Fibroblast of skin of abdomen (primary cell): ENCODE measurements around the gene MYO16.
A peak's percentile ranks its signal among the peaks of the same experiment; 100 is the strongest.
"Not testable (repeated sequence)": the region's sequence is repeated elsewhere in the genome, so short reads cannot be mapped to it uniquely, and the experiment has no call there.

Experiments used
- DNase-seq: peaks from one replicate; pipeline ENCODE4 v3.0.0-alpha.2; 2013

Gene MYO16

GRCh38 chr13:109204657-109205056 is 575.2 kb downstream of the MYO16 start:
- no peak for DNase-seq

DNA sequence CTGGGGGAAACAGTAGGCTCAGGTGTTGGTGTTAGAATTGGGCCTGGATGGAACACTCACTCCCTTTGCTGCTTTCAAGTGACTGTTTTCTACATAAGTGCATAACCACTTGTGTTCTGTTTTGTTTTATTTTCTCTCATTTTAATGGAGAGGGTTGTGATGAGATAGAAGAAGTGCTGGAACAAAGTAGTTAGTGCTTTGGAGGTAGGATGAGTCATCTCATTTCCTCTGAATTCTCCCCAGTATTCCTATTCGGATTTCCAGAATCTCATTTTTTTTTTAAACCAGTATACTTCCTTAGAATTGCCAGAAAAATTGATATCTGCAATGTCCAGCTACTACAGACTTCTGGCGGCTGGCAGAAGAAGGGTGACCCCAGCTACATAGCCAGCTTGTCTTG is 575.9 kb downstream of the MYO16 start:
- no peak for DNase-seq

DNA sequence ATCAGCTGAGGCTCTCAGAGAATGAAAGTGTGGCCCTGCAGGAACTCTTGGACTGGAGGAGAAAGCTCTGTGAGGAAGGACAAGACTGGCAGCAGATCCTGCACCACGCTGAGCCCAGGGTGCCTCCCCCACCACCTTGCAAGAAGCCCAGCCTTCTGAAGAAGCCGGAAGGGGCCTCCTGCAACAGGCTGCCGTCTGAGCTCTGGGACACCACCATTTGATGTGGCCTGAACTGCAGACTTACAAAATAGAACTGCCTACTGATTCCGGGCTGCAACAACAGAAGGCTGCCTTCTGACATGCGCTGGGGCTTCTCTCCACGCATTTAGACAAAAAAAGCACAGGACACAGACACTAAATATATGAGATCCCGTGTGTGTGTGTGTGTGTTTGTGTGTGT is 577.2 kb downstream of the MYO16 start:
- DNase-seq = no peak

DNA sequence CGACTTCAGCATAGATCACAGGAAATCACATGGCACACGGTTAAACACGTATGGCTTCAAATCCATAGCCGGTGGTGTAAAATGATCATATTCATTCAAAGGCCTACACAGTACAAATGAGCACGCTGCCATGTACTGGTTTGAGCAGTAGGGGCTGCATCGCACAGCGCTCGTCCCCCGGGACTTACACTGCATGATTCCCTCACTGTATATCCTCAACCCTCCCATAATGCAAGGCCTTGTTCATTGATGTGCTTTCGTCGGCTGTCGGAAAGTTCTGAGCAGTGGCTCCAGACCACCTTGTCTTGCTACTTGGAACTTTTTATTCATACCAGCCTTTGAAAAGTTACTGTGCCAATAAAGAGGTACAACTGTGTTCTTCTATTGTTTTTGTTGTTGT is 578.2 kb downstream of the MYO16 start:
- no peak for DNase-seq

DNA sequence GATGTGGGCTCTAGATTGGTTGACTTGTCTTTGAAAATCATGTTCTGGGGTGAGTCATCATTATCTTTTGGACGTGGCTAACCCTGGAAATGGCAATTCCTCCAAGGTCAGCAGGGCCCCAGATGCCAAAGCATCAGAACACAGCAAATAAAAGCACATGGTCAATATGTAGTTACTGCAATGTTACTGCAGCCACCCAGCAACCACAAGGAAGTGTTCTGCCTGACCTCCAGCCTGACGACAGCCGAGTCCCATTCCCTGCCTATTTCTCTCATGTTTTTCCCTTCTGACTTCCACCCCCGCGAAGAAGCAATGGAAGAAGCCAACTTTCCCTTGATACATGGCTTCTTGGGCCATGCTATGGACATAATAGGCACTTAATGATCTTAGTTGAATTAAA is 579.1 kb downstream of the MYO16 start:
- no peak for DNase-seq

DNA sequence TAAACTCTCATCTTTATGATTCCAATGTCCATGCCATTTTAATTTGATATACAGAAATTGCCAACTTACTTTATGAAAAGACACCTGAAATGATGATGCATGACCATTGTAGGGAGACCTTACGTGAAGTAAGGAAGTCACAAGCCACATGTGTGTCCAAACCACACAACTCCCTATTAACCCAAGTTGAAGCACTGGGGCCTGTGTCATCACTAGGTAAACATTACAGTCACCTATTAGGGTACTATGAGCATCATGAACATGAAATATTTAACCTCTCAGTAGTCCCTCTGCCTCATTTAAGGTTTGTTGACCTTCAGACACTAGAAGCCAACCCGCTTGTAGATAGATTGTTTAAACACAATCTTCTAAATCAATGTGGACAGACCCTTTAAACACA is 580.1 kb downstream of the MYO16 start:
- DNase-seq = no peak

DNA sequence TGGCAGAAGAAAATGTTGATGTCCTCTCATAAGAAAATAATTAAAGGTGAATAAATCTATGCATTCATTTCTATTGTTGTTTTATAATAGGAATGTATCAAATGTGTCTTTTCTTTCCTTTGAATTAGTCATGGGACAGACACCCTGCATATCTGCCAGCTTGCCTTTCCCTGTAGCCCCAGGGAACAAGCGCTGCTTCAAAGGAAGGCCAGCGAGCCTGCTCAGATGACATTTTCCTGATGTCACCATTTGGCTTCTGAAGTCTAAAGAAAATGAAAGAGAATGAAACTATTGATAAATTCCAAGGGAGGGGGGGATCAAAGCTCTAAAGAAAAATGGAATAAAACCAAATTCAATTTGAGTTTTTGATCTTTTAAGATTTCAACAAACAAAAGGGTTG is 582.2 kb downstream of the MYO16 start:
- DNase-seq = peak; percentile 20

DNA sequence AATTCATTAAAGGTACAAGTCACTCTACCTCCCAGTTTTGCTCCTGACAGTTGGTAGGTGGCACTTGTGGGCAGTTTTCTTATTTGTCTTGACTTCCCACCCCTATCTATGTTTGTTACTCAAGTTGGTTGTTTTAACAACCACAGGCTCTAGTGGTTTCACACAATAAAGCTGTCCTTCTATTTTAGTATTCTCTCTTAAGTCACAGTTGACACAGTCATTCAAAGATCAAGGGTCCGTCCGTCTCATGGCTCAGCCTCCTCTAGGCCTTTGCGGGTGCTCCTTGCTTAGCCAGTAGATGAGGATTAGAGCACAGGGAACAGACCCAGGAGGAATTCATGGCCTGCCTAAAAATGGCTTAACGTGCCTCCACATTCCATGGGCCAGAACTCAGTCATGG is 583.2 kb downstream of the MYO16 start:
- no peak for DNase-seq

GRCh38 chr13:109213714-109214113 is 584.3 kb downstream of the MYO16 start:
- no peak for DNase-seq

DNA sequence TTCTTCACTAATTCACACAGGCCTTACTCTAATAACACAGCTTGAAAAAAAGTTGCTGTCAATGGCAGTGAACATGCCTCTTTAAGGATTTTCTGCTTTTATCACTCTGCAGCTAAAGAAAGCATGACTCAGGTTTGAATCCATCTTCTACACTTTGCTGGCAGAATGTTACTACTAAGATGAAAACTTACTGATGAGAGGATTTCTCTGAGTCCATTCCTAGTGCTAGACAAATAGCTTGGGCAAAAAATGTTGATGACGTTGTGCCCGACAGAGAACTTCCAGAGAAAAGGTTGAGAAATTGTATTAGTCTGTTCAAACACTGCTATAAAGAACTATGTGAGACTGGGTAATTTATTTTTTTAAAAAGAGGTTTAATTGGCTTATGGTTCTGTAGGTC is 585.0 kb downstream of the MYO16 start:
- DNase-seq = no peak

DNA sequence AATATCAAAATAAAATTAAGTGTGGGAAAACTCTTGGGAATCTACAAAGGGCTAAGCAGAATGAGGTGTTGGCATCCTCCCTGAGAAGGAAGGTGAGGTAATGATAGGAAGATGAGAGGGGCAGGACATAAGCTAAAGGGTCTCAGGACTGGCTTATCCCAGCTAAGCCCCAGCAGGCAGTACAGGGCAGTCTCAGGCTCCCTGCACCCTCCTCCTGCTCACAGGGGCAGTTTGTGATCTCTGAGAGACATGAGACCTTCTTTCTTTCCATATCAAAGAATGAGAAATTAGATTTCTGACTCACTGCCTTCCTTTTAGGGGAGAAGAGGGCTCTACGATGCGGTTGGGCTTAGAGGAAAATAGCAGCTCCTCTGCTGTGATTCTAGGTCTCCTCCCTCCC is 586.0 kb downstream of the MYO16 start:
- DNase-seq = no peak

- DNase-seq = not testable (repeated sequence)
Measured at GRCh38 chr13:109217510-109217909, 588.1 kb downstream of the MYO16 start.

GRCh38 chr13:109220631-109221030 is 591.2 kb downstream of the MYO16 start:
- DNase-seq = no peak

- DNase-seq = no peak
Measured at GRCh38 chr13:109224033-109224432, 594.6 kb downstream of the MYO16 start.

GRCh38 chr13:109226631-109227030 is 597.2 kb downstream of the MYO16 start:
- DNase-seq = no peak

DNA sequence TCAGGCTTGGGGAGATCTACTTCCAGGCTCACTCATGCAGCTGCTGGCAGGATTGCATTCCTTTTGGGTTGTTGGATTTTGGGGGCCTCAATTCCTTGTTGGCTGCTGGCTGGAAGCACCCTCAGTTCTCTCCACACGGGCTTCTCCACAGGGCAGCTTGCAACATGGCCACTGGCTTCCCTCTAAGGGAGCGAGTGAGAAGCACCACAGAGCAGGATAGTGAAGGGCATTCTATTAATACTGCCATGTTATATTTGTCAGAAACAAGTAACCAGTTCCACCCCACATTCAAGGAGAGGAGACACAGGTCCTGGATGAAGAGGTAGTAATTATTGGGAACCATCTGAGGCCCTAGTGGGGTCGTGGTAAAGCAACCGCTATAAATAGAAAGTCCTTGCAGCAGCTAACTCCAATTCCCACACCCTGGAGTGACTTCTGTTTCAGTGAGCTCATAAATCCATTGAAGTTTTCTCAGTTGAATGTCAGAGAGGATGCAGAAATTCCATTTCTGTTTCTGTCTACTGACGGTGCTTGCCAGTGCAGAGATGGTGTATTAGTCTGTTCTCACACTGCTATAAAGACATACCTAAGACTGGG is 598.0 kb downstream of the MYO16 start:
- DNase-seq = no peak

DNA sequence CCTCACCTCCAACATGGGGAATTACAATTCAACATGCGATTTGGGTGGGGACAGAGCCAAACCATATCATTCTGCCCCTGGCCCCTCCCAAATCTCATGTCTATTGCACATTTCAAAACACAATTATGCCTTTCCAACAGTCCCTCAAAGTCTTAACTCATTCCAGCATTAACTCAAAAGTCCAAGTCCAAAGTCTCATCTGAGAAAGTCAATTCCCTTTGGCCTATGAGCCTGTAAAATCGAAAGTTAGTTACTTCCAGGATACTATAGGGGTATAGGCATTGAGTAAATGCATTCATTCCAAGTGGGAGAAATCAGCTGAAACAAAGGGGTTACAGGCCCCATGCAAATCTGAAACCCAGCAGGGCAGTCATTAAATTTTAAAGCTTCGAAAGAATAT is 598.8 kb downstream of the MYO16 start:
- DNase-seq = no peak

DNA sequence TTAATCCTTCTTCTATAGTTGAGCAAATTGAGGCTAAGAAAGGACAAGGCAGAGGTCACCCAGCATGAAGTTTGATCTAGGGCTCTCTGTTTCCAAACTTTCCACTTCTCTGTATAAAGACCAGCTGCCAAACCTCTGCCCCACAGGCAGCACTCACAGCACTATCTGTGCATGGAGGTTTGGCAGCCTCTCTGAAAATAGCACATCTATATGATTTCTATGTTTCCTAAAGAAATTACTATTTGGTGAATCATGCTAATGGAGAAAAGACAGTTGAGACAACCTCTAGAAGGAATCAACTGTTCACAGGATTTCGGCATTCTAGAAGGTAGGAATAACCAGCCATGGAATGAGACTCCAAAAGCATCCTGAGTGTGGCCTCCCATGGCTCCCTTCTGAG is 602.5 kb downstream of the MYO16 start:
- peak; percentile 68 for DNase-seq

DNA sequence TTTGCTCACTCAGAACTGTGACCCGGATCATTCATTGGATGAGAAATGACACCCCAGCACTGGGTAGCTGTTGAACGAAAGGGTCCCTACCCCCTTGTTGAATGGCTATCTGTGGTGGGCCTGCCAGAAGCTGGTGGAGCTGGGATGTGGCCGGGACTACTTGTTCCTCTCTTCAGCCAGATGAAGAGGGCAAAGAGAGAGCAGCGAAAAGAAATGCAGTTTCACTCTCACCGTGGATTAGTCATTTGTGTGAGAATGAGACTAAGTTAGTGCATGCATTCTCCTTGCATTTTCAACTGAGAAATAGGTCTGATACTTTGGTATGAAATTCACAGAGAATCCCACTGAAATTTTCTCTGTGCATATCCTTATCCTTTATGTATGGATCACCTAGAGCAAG is 603.9 kb downstream of the MYO16 start:
- DNase-seq = no peak

GRCh38 chr13:109235901-109236300 is 606.5 kb downstream of the MYO16 start:
- no peak for DNase-seq

DNA sequence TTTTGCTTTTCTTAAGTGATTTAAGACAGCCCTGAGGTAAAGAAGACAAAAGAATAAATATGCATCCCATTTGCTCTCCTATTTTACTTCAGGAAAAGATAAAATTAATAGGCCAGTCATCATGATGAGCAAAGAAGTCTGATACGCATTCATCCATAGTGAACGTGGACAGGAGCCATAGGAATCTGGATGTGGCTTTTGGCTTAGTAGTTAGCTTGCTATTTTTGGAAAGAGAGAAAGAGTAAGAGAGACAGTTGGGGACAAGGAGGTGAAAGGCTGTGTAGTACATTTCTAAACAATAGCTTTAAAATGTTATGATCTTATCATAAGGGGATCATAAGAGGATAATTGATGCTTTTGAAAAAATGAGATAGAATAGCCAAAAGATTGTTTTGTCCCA is 611.7 kb downstream of the MYO16 start:
- peak; percentile 33 for DNase-seq

DNA sequence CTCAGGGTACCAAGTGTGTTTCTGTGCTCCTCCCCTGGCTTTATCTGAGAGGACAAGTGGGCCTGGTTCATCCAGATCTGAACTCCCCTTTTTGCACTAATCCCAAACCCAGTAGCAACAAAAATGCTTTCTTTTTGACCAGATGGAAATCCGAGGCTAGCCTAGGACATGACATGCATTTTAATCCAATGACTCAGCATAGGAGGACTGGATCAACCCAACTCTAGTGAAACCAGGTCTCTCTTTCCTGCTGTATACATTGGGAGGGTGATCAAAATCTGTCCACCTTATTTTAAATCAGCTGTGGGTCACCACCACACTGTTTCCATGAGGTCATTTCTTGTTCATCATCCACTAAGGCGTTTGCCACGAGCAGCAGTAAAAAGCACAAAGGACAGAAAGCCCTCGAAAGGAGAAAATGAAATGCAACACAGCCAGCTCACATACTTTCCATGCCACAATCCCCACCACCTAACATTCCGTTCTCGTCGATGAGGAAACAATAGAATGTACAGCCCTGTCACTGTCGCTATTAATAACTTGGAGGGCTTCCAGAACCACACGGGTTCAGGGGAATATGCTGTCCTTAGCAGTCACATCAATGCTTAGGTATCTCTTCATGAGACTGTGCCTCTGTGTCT is 614.0 kb downstream of the MYO16 start:
- DNase-seq = peak; percentile 96

- DNase-seq = no peak
Measured at GRCh38 chr13:109244566-109244965, 615.2 kb downstream of the MYO16 start.

DNA sequence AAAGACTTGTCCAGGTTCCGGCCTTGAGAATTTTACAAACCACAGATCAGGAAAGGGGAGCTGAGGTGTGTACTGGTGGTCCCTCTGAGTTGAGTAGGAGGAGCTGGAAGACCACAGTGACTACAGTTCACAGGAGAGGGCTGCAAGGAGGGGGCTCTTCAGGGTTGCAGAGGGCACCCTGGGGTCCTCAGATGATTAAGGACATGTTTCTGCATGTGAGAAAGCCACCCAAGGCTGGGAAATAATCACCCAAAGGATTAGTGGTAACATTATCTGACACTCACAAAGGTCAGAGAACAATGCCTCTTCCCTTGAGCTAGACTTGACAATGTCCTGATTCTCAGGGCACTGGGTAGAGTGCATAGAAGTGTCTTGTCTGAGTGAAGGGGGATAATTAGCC is 616.6 kb downstream of the MYO16 start:
- DNase-seq = no peak
